ENCODE results near the gene CFI. TPM values are rescaled to one million over a fixed set of nuclear protein-coding genes. Genes with fewer than 3 reads are reported as not detected.

Gene CFI
- total and polyA plus RNA-seq, 2 donors = 24.8 to 52.0 TPM

GRCh38 chr4:109760682-109761081 is 41.1 kb downstream of the CFI start:
- no peak overlapping the region for H3K27ac ChIP-seq (ENCODE audit: low read depth)
- no peaks in the 10 kb centered on the region for H3K36me3 ChIP-seq (ENCODE audit: insufficient read depth)
- H3K4me1 ChIP-seq (ENCODE audit: insufficient read depth) = no peaks in the 10 kb centered on the region
- DNase-seq (ENCODE audit: extremely low spot score) = no peak
- no peak overlapping the region for H3K4me3 ChIP-seq (ENCODE audit: low read depth, low read length)
- 46% methylated on average over 2 of the region's 2 CpGs for WGBS

DNA sequence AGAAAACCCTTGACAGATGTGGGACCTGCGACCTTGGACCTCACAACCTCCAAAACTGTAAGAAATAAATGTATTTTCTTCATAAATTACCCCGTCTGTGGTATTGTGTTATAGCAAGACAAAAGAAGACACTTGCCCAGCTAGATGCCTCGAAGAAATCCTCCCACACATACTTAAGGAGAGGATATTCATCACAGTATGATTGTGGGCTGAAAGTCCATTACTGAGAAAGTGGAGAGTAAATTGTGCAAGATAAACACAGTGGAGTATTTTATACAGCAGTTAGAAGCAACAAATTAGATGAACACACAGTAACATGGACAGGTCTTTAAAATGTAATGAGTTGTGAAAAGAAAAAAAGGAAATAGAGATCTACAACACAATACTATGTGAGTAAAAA is 46.1 kb downstream of the CFI start:
- Histone ChIP-seq H3K4me1 (ENCODE audit: insufficient read depth) (no peaks in the 10 kb centered on the region), H3K4me3 (ENCODE audit: low read depth, low read length) (no peak overlapping the region), H3K27ac (ENCODE audit: low read depth) (no peak overlapping the region), H3K36me3 (ENCODE audit: insufficient read depth) (no peaks in the 10 kb centered on the region)
- 81% methylated on average over 3 of the region's 3 CpGs for WGBS
- DNase-seq (ENCODE audit: extremely low spot score) = no peak

DNA sequence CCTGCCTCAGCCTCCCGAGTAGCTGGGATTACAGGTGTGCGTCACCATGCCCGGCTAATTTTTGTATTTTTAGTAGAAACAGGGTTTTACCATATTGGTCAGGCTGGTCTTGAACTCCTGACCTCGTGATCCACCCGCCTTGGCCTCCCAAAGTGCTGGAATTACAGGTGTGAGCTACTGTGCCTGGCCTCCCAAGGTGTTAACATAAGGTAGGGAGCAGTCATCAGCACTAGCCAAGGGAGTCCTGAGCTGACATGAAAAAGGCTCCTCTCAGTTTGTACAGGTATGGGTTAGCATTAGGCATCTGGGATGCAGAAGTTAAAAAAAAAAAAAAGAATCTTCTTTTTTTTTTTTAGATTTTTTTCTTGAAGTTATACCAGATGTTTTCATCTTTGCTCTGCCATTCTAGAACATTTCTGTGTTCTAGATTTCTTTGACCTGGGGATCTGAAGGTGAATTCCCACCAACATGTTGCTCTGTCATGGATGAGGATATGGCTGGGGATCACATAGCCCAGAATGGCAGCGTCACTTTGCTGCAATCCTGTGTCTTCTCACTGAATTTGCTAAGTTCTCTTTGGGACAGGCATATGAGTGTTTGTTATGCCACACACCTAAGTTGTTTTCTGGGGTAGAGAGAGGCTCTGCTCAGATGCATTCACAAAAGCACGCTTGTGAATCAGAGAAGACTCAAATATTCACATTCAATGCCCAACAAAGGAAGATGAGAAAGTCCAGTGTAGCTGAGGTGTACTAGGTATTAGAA is 47.5 kb downstream of the CFI start:
- no peak overlapping the region for H3K4me3 ChIP-seq (ENCODE audit: low read depth, low read length)
- no peak overlapping the region for H3K27ac ChIP-seq (ENCODE audit: low read depth)
- H3K36me3 ChIP-seq (ENCODE audit: insufficient read depth) = no peaks in the 10 kb centered on the region
- H3K4me1 ChIP-seq (ENCODE audit: insufficient read depth) = no peaks in the 10 kb centered on the region
- DNase-seq (ENCODE audit: extremely low spot score) = no peak
- 91% methylated on average over 7 of the region's 7 CpGs for WGBS

DNA sequence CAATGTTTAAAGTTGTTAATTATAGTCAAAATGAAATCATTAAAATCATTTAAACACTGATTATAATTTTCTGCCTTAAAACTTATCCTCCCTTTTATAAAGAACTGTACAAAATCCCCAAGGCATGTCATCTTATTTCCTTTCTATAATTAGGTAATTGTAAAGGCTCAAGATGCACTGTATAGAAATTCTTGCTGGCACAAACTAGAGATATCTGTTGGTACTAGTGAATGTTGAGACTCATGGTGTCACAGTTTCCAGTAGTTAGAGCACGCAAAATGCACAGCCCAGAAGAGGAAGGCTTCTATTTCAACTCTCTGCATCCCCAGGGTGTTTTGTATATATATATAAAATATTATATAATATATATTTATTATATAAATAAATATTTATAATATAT is 49.3 kb downstream of the CFI start:
- H3K4me3 ChIP-seq (ENCODE audit: low read depth, low read length) = no peak overlapping the region
- no peaks in the 10 kb centered on the region for H3K4me1 ChIP-seq (ENCODE audit: insufficient read depth)
- no peak for DNase-seq (ENCODE audit: extremely low spot score)
- WGBS = 60% methylated on average over 1 of the region's 1 CpG
- H3K27ac ChIP-seq (ENCODE audit: low read depth) = no peak overlapping the region
- H3K36me3 ChIP-seq (ENCODE audit: insufficient read depth) = no peaks in the 10 kb centered on the region

DNA sequence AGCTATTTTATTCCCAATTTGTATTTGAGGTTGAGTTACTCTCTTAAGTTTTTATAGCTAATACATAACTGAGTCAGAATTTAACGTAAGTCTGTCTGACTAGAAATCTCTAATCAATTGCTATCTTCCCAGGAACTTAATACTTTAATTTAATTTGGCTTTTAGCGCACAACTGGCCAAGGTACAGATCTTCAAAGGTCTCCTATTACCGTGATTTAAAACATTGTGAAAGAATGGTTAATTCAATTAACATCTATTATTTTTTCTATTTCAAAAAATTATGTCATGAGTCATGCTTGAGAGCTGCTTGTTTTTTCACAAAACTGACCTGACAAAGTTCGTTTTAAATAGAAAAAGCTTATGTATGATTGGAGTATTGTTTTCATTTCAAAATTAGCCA is 49.9 kb downstream of the CFI start:
- H3K4me1 ChIP-seq (ENCODE audit: insufficient read depth) = no peaks in the 10 kb centered on the region
- H3K27ac ChIP-seq (ENCODE audit: low read depth) = no peak overlapping the region
- DNase-seq (ENCODE audit: extremely low spot score) = no peak
- H3K36me3 ChIP-seq (ENCODE audit: insufficient read depth) = no peaks in the 10 kb centered on the region
- 82% methylated on average over 4 of the region's 4 CpGs for WGBS
- no peak overlapping the region for H3K4me3 ChIP-seq (ENCODE audit: low read depth, low read length)

- H3K4me1 ChIP-seq (ENCODE audit: insufficient read depth) = no peaks in the 10 kb centered on the region
- H3K36me3 ChIP-seq (ENCODE audit: insufficient read depth) = no peaks in the 10 kb centered on the region
- H3K27ac ChIP-seq (ENCODE audit: low read depth) = no peak overlapping the region
- no peak overlapping the region for H3K4me3 ChIP-seq (ENCODE audit: low read depth, low read length)
- 88% methylated on average over 4 of the region's 4 CpGs for WGBS
- DNase-seq (ENCODE audit: extremely low spot score) = no peak
These were observed 51.1 kb downstream of the CFI start for GRCh38 chr4:109750652-109751244.

- no peak overlapping the region for H3K27ac ChIP-seq (ENCODE audit: low read depth)
- no peaks in the 10 kb centered on the region for H3K36me3 ChIP-seq (ENCODE audit: insufficient read depth)
- DNase-seq (ENCODE audit: extremely low spot score) = no peak
- 83% methylated on average over 7 of the region's 7 CpGs for WGBS
- no peaks in the 10 kb centered on the region for H3K4me1 ChIP-seq (ENCODE audit: insufficient read depth)
- H3K4me3 ChIP-seq (ENCODE audit: low read depth, low read length) = no peak overlapping the region
These were observed 52.3 kb downstream of the CFI start for GRCh38 chr4:109749388-109750082.

DNA sequence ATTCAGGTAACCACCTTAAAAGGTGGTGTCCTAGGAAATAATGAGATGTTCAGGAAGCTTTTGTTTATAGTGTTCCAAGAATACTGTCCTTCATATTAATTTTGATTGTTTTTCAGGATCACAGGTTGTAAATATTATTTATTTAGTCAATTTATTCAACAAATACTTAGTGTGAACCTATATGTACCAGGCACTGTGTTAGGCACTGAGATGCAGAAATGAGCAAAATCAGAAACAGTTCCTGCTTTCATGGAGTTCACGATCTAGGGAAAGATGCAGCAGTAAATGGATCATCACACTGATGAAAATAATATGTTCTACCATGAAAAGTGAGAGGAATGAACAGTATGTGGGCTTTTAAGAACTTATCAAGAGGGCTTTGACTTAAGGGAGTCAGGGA is 53.7 kb downstream of the CFI start:
- 95% methylated on average over 1 of the region's 1 CpG for WGBS
- no peak for DNase-seq (ENCODE audit: extremely low spot score)
- Histone ChIP-seq H3K4me1 (ENCODE audit: insufficient read depth) (no peaks in the 10 kb centered on the region), H3K27ac (ENCODE audit: low read depth) (no peak overlapping the region), H3K36me3 (ENCODE audit: insufficient read depth) (no peaks in the 10 kb centered on the region), H3K4me3 (ENCODE audit: low read depth, low read length) (no peak overlapping the region)

GRCh38 chr4:109746728-109747127 is 55.1 kb downstream of the CFI start:
- 77% methylated on average over 2 of the region's 2 CpGs for WGBS
- no peaks in the 10 kb centered on the region for H3K4me1 ChIP-seq (ENCODE audit: insufficient read depth)
- no peak for DNase-seq (ENCODE audit: extremely low spot score)
- H3K36me3 ChIP-seq (ENCODE audit: insufficient read depth) = no peaks in the 10 kb centered on the region
- H3K4me3 ChIP-seq (ENCODE audit: low read depth, low read length) = no peak overlapping the region
- no peak overlapping the region for H3K27ac ChIP-seq (ENCODE audit: low read depth)

- Histone ChIP-seq H3K4me3 (ENCODE audit: low read depth, low read length) (no peak overlapping the region), H3K4me1 (ENCODE audit: insufficient read depth) (no peaks in the 10 kb centered on the region), H3K36me3 (ENCODE audit: insufficient read depth) (no peaks in the 10 kb centered on the region), H3K27ac (ENCODE audit: low read depth) (no peak overlapping the region)
- DNase-seq (ENCODE audit: extremely low spot score) = no peak
These were observed 56.0 kb downstream of the CFI start for GRCh38 chr4:109745830-109746229.

DNA sequence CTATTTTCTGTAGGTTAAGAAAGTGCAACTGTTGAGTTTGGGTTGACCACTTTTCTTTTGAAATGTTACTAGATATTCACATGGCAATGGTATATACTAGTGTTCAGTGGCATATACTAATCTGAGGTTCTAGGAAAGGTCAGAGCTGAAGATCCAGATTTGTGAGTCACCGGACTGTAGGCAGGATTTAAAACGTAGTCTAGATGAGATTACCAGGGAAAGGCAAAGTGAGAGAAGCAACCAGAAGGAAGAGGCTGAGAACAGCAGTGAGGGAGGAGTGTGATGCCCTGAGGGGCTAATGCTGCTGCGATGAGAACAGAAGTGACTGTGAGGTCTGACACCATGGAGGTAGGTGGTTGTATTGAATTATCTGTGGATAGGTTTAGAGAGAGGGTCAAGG is 62.3 kb downstream of the CFI start:
- no peak overlapping the region for H3K4me3 ChIP-seq (ENCODE audit: low read depth, low read length)
- DNase-seq (ENCODE audit: extremely low spot score) = no peak
- H3K36me3 ChIP-seq (ENCODE audit: insufficient read depth) = no peaks in the 10 kb centered on the region
- no peaks in the 10 kb centered on the region for H3K4me1 ChIP-seq (ENCODE audit: insufficient read depth)
- no peak overlapping the region for H3K27ac ChIP-seq (ENCODE audit: low read depth)
- WGBS = 76% methylated on average over 3 of the region's 3 CpGs

DNA sequence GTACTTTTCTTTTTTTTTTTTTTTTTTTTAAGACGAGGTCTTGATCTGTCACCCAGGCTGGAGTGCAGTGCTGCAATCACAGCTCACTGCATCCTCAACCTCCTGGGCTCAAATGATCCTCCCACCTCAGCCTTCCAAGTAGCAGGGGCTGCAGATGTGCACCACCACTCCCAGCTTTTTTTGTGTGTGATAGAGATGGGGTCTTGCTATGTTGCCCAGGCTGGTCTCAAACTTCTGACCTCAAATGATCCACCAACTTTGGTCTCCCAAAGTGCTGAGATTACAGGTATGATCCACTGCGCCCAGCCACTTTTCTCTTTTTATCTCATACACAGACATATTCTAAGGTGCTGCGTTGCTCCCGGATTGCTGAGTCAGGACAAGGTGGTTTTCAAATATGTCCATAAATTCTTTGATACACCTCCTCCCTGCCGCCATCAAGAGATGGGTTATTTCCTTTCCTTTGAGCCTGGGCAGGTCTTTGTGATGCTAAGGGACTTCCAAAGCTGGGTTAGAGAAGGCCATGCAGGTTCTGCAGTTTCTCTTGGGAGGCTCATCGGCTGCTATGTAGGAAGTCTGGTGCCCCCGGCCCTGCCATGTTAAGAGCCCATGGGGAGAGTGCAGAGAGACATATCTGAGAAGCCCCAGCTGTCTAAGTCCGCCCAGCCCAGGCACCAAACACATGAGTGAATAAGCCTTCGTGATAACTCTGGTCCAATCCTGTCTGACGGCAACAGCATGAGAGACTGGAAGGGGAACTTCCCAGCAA is 63.5 kb downstream of the CFI start:
- WGBS = 73% methylated on average over 10 of the region's 10 CpGs
- Histone ChIP-seq H3K4me1 (ENCODE audit: insufficient read depth) (no peaks in the 10 kb centered on the region), H3K4me3 (ENCODE audit: low read depth, low read length) (no peak overlapping the region), H3K27ac (ENCODE audit: low read depth) (no peak overlapping the region), H3K36me3 (ENCODE audit: insufficient read depth) (no peaks in the 10 kb centered on the region)
- DNase-seq (ENCODE audit: extremely low spot score) = no peak

GRCh38 chr4:109735566-109736365 is 66.0 kb downstream of the CFI start:
- no peaks in the 10 kb centered on the region for H3K4me1 ChIP-seq (ENCODE audit: insufficient read depth)
- no peak for DNase-seq (ENCODE audit: extremely low spot score)
- H3K36me3 ChIP-seq (ENCODE audit: insufficient read depth) = no peaks in the 10 kb centered on the region
- no peak overlapping the region for H3K4me3 ChIP-seq (ENCODE audit: low read depth, low read length)
- 48% methylated on average over 7 of the region's 7 CpGs for WGBS
- H3K27ac ChIP-seq (ENCODE audit: low read depth) = no peak overlapping the region
